Skin of body (tissue), 3 donors: ENCODE data around the gene CTCF. TPM values are rescaled to one million over a fixed set of nuclear protein-coding genes. Genes with fewer than 3 reads are reported as not detected.

Experiments
- DNase-seq: peaks from one replicate; lab custom pipeline; 2025; lab: John Stamatoyannopoulos, UW
- small RNA-seq: library from RNA; depleted of rRNA; stranded (forward); fragments of <200 nt; gene quantifications from one replicate; pipeline ENCODE3, GENCODE V24; 2014; ENCODE audit warnings: low replicate concordance
- total RNA-seq: library from RNA; depleted of rRNA; stranded (reverse); fragments of >200 nt; gene quantifications from one replicate; pipeline ENCODE4 v1.2.3, GENCODE V29; 2014

Gene CTCF
- total RNA-seq, 1 donor from 2014 or later = 36.4 TPM

DNA sequence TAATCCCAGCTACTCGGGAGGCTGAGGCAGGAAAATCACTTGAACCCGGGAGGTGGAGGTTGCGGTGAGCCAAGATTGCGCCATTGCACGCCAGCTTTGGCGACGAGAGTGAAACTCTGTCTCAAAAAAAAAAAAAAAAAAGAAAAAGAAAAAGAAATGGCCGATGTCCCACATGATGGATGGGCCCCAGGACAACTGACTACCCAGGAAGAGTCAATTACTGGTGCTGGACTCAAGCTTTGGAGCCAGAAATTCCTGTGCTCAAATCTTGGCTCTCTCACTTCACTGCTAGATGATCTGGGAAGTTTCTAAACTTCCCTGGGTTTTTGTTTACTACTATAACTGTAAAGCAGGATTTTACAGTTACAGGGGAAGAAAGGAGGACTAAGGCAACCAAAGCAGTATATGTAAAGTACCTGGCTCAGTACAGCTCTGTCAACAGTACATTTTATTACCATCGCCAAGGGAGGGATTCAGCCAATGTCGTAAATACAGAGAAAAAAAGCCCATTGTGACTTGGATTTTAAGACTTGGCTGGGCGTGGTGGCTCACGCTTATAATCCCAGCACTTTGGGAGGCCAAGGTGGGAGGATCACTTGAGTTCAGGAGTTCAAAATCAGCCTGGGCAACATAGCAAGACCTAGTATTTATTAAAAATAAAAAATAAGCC, 116.2 kb downstream of the CTCF start:
- DNase-seq = no peak

DNA sequence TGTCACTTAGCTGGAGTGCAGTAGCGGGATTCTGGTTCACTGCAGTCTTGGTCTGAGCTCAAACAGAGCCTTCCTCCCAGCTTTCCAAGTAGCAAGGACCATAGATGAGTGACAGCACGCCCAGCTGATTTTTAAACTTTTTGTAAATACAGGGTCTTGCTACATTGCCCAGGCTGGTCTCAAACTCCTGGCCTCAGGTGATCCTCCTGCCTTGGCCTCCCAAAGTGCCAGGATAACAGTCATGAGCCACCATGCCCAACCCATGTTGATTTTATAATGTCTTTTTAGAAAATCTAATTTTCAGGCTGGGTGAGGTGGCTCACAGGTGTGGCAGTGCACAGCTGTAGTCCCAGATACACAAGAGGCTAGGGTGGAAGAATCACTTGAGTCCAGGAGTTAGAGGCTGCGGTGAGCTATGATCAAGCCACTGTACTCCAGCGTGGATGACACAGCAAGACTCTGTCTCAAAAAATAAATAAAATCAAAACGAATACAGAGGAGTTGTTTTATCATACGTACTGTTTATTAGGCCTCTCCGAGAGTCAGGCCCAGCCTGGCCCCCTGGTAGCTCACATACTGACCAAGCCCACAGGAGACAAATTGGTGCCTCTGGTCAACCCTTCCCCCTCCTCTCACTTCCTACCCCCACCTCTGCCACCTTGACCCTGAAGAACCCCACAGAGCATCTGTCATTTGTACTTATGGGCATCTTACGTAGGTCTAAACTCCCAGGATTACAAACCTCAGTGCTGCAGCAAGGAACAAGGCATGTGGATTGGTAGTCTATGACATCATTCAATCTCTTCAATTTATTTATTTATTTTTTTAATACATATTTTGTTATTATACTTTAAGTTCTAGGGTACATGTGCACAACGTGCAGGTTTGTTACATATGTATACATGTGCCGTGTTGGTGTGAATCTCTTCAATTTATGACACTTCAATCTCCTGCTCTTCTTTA, 117.9 kb downstream of the CTCF start:
- DNase-seq = no peak

DNA sequence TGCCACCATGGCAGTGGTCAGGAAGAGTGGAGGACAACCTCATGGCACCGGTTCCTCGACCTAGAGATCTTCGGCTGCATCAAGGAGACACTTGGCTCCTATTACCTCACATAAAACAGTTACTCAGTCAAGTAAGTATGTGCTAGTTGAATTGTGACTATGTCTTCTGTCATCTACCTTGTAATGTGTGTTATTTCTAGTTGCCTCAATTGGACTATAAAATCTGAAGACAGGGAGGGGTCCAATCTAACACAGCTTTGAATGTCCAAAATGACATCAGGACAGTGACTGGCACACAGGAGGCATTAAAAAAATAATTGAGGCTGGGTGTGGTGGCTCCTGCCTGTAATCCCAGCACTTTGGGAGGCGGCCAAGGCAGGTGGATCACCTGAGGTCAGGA, 121.4 kb downstream of the CTCF start:
- no peak for DNase-seq

DNA sequence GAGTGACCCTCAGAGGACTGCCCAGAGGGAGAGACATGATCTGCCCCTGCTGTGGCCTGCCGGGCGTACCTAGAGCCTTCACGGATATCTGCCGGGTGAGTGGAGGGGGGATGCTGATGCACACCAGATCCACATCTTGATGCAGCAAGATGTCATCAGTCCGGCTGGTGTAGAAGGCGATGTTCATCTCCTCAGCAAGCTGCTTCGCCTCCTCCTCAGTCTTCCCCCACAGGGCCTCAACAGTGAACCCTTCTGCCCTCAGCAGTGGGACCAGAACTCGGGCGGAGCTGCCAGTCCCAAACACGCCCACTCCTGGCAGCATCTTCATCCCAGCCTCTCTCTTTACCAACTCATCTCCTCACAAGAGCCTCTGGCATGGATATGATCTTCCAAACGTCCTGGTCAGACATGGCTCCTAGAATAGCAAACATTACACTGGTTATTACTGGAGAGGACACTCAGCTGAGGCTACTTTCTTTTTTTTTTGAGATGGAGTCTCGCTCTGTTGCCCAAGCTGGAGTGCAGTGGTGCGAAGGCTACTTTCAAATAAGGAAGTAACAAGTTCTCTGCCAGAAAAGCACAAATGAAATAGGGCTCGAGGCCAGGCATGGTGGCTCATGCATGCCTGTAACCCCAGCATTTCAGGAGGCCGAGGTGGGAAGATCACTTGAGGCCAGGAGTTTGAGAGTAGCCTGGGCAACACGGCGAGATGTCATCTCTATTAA, 123.2 kb downstream of the CTCF start:
- no peak for DNase-seq

Small RNA genes lying within 50 kb of the gene (small RNA-seq; reads per million reads assigned to genes)
- gene AC027682.3 = not detected

Other genes starting within 250 kb of the CTCF start
- 0.20 TPM for gene KCTD19, start 235.8 kb upstream of the CTCF start, total RNA-seq
- gene LRRC36, start 235.7 kb upstream of the CTCF start, total RNA-seq = 0.20 TPM
- gene TPPP3, start 169.0 kb upstream of the CTCF start, total RNA-seq = 22.6 TPM
- 7.0 TPM for gene ZDHHC1, start 146.0 kb upstream of the CTCF start, total RNA-seq
- 7.5 TPM for gene HSD11B2, start 131.4 kb upstream of the CTCF start, total RNA-seq
- 49.6 TPM for gene ATP6V0D1, start 81.4 kb upstream of the CTCF start, total RNA-seq
- not detected for gene AGRP, start 79.0 kb upstream of the CTCF start, total RNA-seq
- gene RIPOR1, start 33.7 kb upstream of the CTCF start, total RNA-seq = 19.1 TPM
- 0.39 TPM for gene CARMIL2, start 82.6 kb downstream of the CTCF start, total RNA-seq
- 6.6 TPM for gene ACD, start 97.7 kb downstream of the CTCF start, total RNA-seq
- gene PARD6A, start 98.4 kb downstream of the CTCF start, total RNA-seq = 0.69 TPM
- gene ENKD1, start 104.2 kb downstream of the CTCF start, total RNA-seq = 9.1 TPM
- 1.8 TPM for gene C16orf86, start 104.3 kb downstream of the CTCF start, total RNA-seq
- 14.1 TPM for gene GFOD2, start 156.8 kb downstream of the CTCF start, total RNA-seq
- gene RANBP10, start 244.0 kb downstream of the CTCF start, total RNA-seq = 8.7 TPM
- gene TSNAXIP1, start 244.4 kb downstream of the CTCF start, total RNA-seq = 0.59 TPM